K562 (cell line): Measurements from ENCODE around the gene CCDC106. TPM values are rescaled to one million over a fixed set of nuclear protein-coding genes. Genes with fewer than 3 reads are reported as not detected.

Source experiments
- BRD9 ChIP-seq: fragments of 450-650 bp; IDR thresholded peaks from 2 replicates; pipeline ENCODE4 v1.6.1; 2018; ENCODE audit warnings: low read depth; ENCODE audit not compliant: partially characterized antibody
- CHD4 ChIP-seq: fragments of 200-600 bp; sonication (generic); IDR thresholded peaks from 3 replicates; pipeline ENCODE4 v1.6.1; 2012; ENCODE audit warnings: low read depth, mild to moderate bottlenecking, mixed read lengths, low read length, inconsistent platforms; ENCODE audit not compliant: insufficient read depth, insufficient replicate concordance, poor library complexity, severe bottlenecking
- FOXP1 ChIP-seq: sonication (generic); formaldehyde crosslinking; IDR thresholded peaks from 2 replicates; pipeline ENCODE4 v1.8.0; 2022; ENCODE audit warnings: mild to moderate bottlenecking, missing genetic modification reagents
- JUND ChIP-seq, 2 experiments: IDR thresholded peaks; 2 replicates in 1 of 2; 3 replicates in 1 of 2; pipeline ENCODE4 v1.6.1; 2011; ENCODE audit warnings: borderline replicate concordance in 2 of 2, low read depth in 2 of 2, low read length in 2 of 2, improper control_type of control experiment in 1 of 2, missing biosample characterization in 1 of 2, missing genetic modification characterization in 1 of 2, missing genetic modification reagents in 1 of 2
- KLF6 ChIP-seq: fragments of 250-450 bp; sonication (Bioruptor Pico); IDR thresholded peaks from 2 replicates; pipeline ENCODE4 v1.4.0; 2020; ENCODE audit warnings: mild to moderate bottlenecking, moderate library complexity, borderline replicate concordance
- MBD2 ChIP-seq: sonication (generic); IDR thresholded peaks from 2 replicates; pipeline ENCODE4 v1.6.1; 2016; ENCODE audit warnings: low read depth, borderline replicate concordance
- MCM3 ChIP-seq: fragments of 450-650 bp; IDR thresholded peaks from 2 replicates; pipeline ENCODE4 v1.6.1; 2016
- NCOR1 ChIP-seq: fragments of 450-650 bp; IDR thresholded peaks from 2 replicates; pipeline ENCODE4 v1.6.1; 2016; ENCODE audit warnings: mild to moderate bottlenecking, moderate library complexity
- PCBP2 ChIP-seq: fragments of 200-400 bp; formaldehyde crosslinking; IDR thresholded peaks from 2 replicates; pipeline ENCODE4 v1.6.1; 2018; ENCODE audit warnings: low read length, low read depth, mild to moderate bottlenecking, moderate library complexity; ENCODE audit not compliant: poor library complexity, severe bottlenecking
- RAD21 ChIP-seq, 2 experiments: fragments of 250-450 bp in 1 of 2; fragments of 450-650 bp in 1 of 2; sonication (Bioruptor Pico) in 1 of 2; formaldehyde crosslinking in 1 of 2; IDR thresholded peaks in 1 of 2; conservative IDR thresholded peaks in 1 of 2; 2 replicates each; pipeline versions ENCODE4 v1.4.0 to v1.8.0; 2020 to 2022; ENCODE audit warnings: mild to moderate bottlenecking in 2 of 2, moderate library complexity in 1 of 2
- RFX7 ChIP-seq: fragments of 250-450 bp; sonication (Bioruptor Pico); IDR thresholded peaks from 2 replicates; pipeline ENCODE4 v1.5.1; 2021; ENCODE audit warnings: mild to moderate bottlenecking
- ZNF121 ChIP-seq: sonication (generic); formaldehyde crosslinking; conservative IDR thresholded peaks from 2 replicates; pipeline ENCODE4 v1.8.0; 2022; ENCODE audit warnings: missing genetic modification reagents
- ZNF143 ChIP-seq: sonication (generic); formaldehyde crosslinking; IDR thresholded peaks from 2 replicates; pipeline ENCODE4 v1.9.0; 2022; ENCODE audit warnings: mild to moderate bottlenecking, missing genetic modification reagents
- ZNF707 ChIP-seq: fragments of 250-450 bp; sonication (Bioruptor Pico); conservative IDR thresholded peaks from 2 replicates; pipeline ENCODE4 v1.8.0; 2022; ENCODE audit warnings: inconsistent platforms, mild to moderate bottlenecking, moderate library complexity
- polyA plus RNA-seq, 8 experiments: library from polyadenylated mRNA; depleted of rRNA in 4 of 8; stranded (reverse) in 5 of 8; unstranded in 3 of 8; fragments of >200 nt; fragmentation: Nextera tagmentation in 2 of 8; fragmentation: Illumina TruSeq in 1 of 8; extraction: Ambion mirVana in 2 of 8; extraction: Trizol in 1 of 8; gene quantifications; 2 replicates each; pipeline versions ENCODE4 v1.2.1 to v1.2.3, GENCODE V29; 2011 to 2014; ENCODE audit warnings: inconsistent platforms in 1 of 8, missing spikeins in 1 of 8
- total RNA-seq, 7 experiments: library from RNA; depleted of rRNA in 6 of 7; stranded (reverse); fragments of >200 nt in 6 of 7; fragmentation: Illumina TruSeq in 2 of 7; extraction: Trizol in 2 of 7; gene quantifications; 2 replicates each; pipeline versions ENCODE4 v1.2.1 to v1.2.3, GENCODE V29; 2011 to 2021; ENCODE audit warnings: low replicate concordance in 1 of 7
- TF ChIP-seq, protein P1 (sequence below): sonication (generic); formaldehyde crosslinking; IDR thresholded peaks from 2 replicates; pipeline ENCODE4 v1.8.0; 2023; ENCODE audit warnings: missing genetic modification reagents, mild to moderate bottlenecking, borderline replicate concordance
- TF ChIP-seq, protein P2 (sequence below): fragments of 450-650 bp; IDR thresholded peaks from 2 replicates; pipeline ENCODE4 v1.6.1; 2017; ENCODE audit warnings: mild to moderate bottlenecking, moderate library complexity
- TF ChIP-seq, protein P3 (sequence below): sonication (generic); formaldehyde crosslinking; IDR thresholded peaks from 2 replicates; pipeline ENCODE4 v1.8.1; 2022; ENCODE audit warnings: missing genetic modification reagents

Gene CCDC106
- total and polyA plus RNA-seq, 9 of the 15 experiments (the other 6 are each of a cell fraction or from before 2014, with no cell fraction given) = 0.10 to 27.5 (median 15.0) TPM; not detected in 1

DNA sequence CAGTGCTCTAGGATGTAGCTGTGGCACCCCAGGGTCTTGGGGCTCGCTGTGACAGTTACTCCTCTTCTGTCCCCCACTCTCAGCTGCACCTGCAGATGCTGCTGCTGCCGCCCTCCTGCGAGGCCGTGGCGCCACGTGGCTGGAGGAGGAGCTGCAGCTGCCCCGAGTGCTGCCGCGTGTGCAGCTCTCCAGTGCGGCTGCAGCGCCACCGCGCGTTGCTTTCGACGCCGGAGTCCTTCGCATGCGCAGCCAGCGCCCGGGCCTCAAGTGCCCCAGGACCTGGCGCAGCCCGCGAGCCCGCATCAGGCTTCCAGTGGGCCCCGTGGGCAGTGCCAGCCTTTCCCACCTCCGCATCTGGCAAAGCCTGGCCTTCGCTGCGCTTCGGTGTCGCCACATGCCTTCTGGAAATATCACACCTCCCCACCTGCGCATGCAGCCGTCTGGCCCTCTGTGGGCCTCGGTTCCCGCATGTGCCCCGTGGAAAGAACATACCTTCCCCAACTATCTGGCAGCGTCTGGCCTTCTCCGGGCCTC is 7.9 kb upstream of the CCDC106 start (continued):
- no peak for TF ChIP-seq CHD4
- TF ChIP-seq RAD21 (CRISPR knock-in tag; conservative IDR thresholded peaks at IDR 0.05 in 1 of 2, IDR thresholded peaks at IDR 0.05 in 1 of 2) = peak; percentile 28 to 52
- TF ChIP-seq FOXP1 = peak; percentile 99
- TF ChIP-seq RFX7 (CRISPR knock-in tag) = no peak
- TF ChIP-seq PCBP2 = no peak
- no peak for TF ChIP-seq MCM3
- 0 out of 2 replicates have a peak, but pooled peaks have one; percentile 23 for TF ChIP-seq JUND (IDR thresholded peaks at IDR 0.05; ENCODE audit: borderline replicate concordance, low read depth, low read length)
- TF ChIP-seq JUND (tag; IDR thresholded peaks at IDR 0.05; ENCODE audit: borderline replicate concordance, low read depth, low read length) = 0 out of 3 replicates have a peak, but pooled peaks have one; percentile 25
- TF ChIP-seq MBD2 = no peak
- TF ChIP-seq KLF6 = peak; percentile 46; the same call in 1 of the 2 replicates
- no peak for TF ChIP-seq BRD9
- peak; percentile 61; the same call in 1 of the 2 replicates for TF ChIP-seq ZNF143 (CRISPR knock-in tag)
- no peak for TF ChIP-seq NCOR1
- peak; percentile 71 for TF ChIP-seq ZNF121 (CRISPR knock-in tag)
- TF ChIP-seq, protein P1, sequence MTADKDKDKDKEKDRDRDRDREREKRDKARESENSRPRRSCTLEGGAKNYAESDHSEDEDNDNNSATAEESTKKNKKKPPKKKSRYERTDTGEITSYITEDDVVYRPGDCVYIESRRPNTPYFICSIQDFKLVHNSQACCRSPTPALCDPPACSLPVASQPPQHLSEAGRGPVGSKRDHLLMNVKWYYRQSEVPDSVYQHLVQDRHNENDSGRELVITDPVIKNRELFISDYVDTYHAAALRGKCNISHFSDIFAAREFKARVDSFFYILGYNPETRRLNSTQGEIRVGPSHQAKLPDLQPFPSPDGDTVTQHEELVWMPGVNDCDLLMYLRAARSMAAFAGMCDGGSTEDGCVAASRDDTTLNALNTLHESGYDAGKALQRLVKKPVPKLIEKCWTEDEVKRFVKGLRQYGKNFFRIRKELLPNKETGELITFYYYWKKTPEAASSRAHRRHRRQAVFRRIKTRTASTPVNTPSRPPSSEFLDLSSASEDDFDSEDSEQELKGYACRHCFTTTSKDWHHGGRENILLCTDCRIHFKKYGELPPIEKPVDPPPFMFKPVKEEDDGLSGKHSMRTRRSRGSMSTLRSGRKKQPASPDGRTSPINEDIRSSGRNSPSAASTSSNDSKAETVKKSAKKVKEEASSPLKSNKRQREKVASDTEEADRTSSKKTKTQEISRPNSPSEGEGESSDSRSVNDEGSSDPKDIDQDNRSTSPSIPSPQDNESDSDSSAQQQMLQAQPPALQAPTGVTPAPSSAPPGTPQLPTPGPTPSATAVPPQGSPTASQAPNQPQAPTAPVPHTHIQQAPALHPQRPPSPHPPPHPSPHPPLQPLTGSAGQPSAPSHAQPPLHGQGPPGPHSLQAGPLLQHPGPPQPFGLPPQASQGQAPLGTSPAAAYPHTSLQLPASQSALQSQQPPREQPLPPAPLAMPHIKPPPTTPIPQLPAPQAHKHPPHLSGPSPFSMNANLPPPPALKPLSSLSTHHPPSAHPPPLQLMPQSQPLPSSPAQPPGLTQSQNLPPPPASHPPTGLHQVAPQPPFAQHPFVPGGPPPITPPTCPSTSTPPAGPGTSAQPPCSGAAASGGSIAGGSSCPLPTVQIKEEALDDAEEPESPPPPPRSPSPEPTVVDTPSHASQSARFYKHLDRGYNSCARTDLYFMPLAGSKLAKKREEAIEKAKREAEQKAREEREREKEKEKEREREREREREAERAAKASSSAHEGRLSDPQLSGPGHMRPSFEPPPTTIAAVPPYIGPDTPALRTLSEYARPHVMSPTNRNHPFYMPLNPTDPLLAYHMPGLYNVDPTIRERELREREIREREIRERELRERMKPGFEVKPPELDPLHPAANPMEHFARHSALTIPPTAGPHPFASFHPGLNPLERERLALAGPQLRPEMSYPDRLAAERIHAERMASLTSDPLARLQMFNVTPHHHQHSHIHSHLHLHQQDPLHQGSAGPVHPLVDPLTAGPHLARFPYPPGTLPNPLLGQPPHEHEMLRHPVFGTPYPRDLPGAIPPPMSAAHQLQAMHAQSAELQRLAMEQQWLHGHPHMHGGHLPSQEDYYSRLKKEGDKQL = peak; percentile 99
- TF ChIP-seq, protein P2, sequence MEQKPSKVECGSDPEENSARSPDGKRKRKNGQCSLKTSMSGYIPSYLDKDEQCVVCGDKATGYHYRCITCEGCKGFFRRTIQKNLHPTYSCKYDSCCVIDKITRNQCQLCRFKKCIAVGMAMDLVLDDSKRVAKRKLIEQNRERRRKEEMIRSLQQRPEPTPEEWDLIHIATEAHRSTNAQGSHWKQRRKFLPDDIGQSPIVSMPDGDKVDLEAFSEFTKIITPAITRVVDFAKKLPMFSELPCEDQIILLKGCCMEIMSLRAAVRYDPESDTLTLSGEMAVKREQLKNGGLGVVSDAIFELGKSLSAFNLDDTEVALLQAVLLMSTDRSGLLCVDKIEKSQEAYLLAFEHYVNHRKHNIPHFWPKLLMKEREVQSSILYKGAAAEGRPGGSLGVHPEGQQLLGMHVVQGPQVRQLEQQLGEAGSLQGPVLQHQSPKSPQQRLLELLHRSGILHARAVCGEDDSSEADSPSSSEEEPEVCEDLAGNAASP = no peak
- TF ChIP-seq ZNF707 (CRISPR knock-in tag) = no peak
- TF ChIP-seq, protein P3, sequence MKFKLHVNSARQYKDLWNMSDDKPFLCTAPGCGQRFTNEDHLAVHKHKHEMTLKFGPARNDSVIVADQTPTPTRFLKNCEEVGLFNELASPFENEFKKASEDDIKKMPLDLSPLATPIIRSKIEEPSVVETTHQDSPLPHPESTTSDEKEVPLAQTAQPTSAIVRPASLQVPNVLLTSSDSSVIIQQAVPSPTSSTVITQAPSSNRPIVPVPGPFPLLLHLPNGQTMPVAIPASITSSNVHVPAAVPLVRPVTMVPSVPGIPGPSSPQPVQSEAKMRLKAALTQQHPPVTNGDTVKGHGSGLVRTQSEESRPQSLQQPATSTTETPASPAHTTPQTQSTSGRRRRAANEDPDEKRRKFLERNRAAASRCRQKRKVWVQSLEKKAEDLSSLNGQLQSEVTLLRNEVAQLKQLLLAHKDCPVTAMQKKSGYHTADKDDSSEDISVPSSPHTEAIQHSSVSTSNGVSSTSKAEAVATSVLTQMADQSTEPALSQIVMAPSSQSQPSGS (CRISPR knock-in tag) = peak; percentile 85
